Panc1 (cell line): ENCODE data around the gene RGS3. TPM values are rescaled to one million over a fixed set of nuclear protein-coding genes. Genes with fewer than 3 reads are reported as not detected.

Experiments used
- ATAC-seq: fragments of 200-7000 bp; cut with Tn5 transposase; 2 replicates; pipeline ENCODE4 v1.9.1; 2020; ENCODE audit warnings: mild to moderate bottlenecking, moderate library complexity
- BruUV-seq: library from RNA; stranded (reverse); fragments of 400-500 nt; replicated peaks from 2 replicates; lab custom pipeline; 2021; lab: Mats Ljungman, UMichigan
- CTCF ChIA-PET: fragments of 300-600 bp; sonication (Branson Sonifier 250); formaldehyde crosslinking; loops from one replicate; lab custom pipeline; 2022; ENCODE audit warnings: antibody characterized with exemption; lab: Charles Lee
- POLR2A ChIA-PET: fragments of 300-600 bp; sonication (Branson Sonifier 250); formaldehyde crosslinking; loops from one replicate; lab custom pipeline; 2022; ENCODE audit warnings: antibody characterized with exemption; lab: Charles Lee
- DNase-seq: peaks from one replicate; pipeline ENCODE4 v3.0.0-alpha.2; 2010; ENCODE audit warnings: low read depth, low spot score
- H3K27ac ChIP-seq: 2 replicates; pipeline ENCODE4 v1.5.1; 2011; ENCODE audit warnings: mild to moderate bottlenecking, low read length, inconsistent platforms
- H3K27me3 ChIP-seq: fragments of 200-500 bp; sonication (Bioruptor generic); 2 replicates; pipeline ENCODE4 v1.6.0; 2014; ENCODE audit warnings: low read length, inconsistent platforms; ENCODE audit not compliant: control insufficient read depth, insufficient read depth
- H3K36me3 ChIP-seq: fragments of 200-500 bp; sonication (Bioruptor generic); 2 replicates; pipeline ENCODE4 v1.5.1; 2014; ENCODE audit warnings: inconsistent platforms, mild to moderate bottlenecking, low read length, moderate library complexity; ENCODE audit not compliant: control insufficient read depth, insufficient read depth
- H3K4me1 ChIP-seq: 2 replicates; pipeline ENCODE4 v1.5.1; 2011; ENCODE audit warnings: inconsistent platforms, mild to moderate bottlenecking, low read length, moderate library complexity; ENCODE audit not compliant: control insufficient read depth, insufficient read depth
- H3K4me3 ChIP-seq, 2 experiments: 2 replicates each; pipeline ENCODE4 v1.5.1; 2011 to 2012; ENCODE audit warnings: low read depth in 2 of 2, low read length in 2 of 2, mild to moderate bottlenecking in 2 of 2, inconsistent platforms in 1 of 2, moderate library complexity in 1 of 2
- H3K9me3 ChIP-seq: fragments of 200-500 bp; sonication (Bioruptor generic); 2 replicates; pipeline ENCODE4 v1.5.1; 2014; ENCODE audit warnings: low read depth, mild to moderate bottlenecking, inconsistent platforms, low read length, moderate library complexity; ENCODE audit not compliant: control insufficient read depth, insufficient read depth
- CTCF ChIP-seq: fragments of 450-650 bp; IDR thresholded peaks from 2 replicates; pipeline ENCODE4 v1.5.1; 2017; ENCODE audit warnings: mild to moderate bottlenecking
- POLR2AphosphoS5 ChIP-seq: IDR thresholded peaks from 2 replicates; pipeline ENCODE4 v1.6.1; 2012; ENCODE audit warnings: mild to moderate bottlenecking, low read depth, low read length, moderate library complexity
- REST ChIP-seq, 2 experiments: IDR thresholded peaks; 2 replicates each; pipeline ENCODE4 v1.6.1; 2011 to 2012; ENCODE audit warnings: low read depth in 2 of 2, control low read depth in 1 of 2, low read length in 1 of 2, mild to moderate bottlenecking in 1 of 2, moderate library complexity in 1 of 2; ENCODE audit not compliant: insufficient read depth in 1 of 2
- SIN3A ChIP-seq: IDR thresholded peaks from 2 replicates; pipeline ENCODE4 v1.6.1; 2012; ENCODE audit warnings: low read depth, mild to moderate bottlenecking, low read length, moderate library complexity, borderline replicate concordance; ENCODE audit not compliant: insufficient read depth
- TCF7L2 ChIP-seq: IDR thresholded peaks from 2 replicates; pipeline ENCODE4 v1.6.1; 2011; ENCODE audit warnings: mild to moderate bottlenecking, low read depth, low read length, inconsistent platforms
- in situ Hi-C: cut with HindIII; loops from 2 replicates; pipeline ENCODE4 v1.10.0; 2016; ENCODE audit warnings: low sequenced_read_pairs, low pct_unique_long_range_greater_than_20kb
- intact Hi-C: fragments of 100-400 bp; cut with micrococcal nuclease; formaldehyde crosslinking; loops from one replicate; pipeline ENCODE4 v1.10.0; 2022; ENCODE audit not compliant: unreplicated experiment
- total RNA-seq: library from RNA; stranded (reverse); gene quantifications from one replicate; pipeline ENCODE4 v1.2.1, GENCODE V29; 2021; ENCODE audit not compliant: unreplicated experiment

RGS3 gene
- total RNA-seq, 1 experiment from 2014 or later = 15.1 TPM

- H3K9me3 ChIP-seq = no peaks in the 10 kb centered on the region
- H3K4me3 ChIP-seq = no peak overlapping the region
- in situ Hi-C loops (no loop called here), intact Hi-C loops (no loop called here)
- ChIA-PET CTCF (no interaction called here), POLR2A (no interaction called here)
- no TSS peak for BruUV-seq
- peaks cover 16% of the 10 kb centered on the region for H3K4me1 ChIP-seq
- no peak overlapping the region for H3K27ac ChIP-seq
- TF ChIP-seq POLR2AphosphoS5 = no peak
- TF ChIP-seq TCF7L2 = no peak
- TF ChIP-seq SIN3A = no peak
- TF ChIP-seq REST (IDR thresholded peaks at IDR 0.05; ENCODE audit: insufficient read depth in 1 of 2, low read depth in 2 of 2, low read length in 1 of 2) = no peak
- TF ChIP-seq CTCF = no peak
- DNase-seq (no peak), ATAC-seq (no peak)
- no peaks in the 10 kb centered on the region for H3K36me3 ChIP-seq
- H3K27me3 ChIP-seq = no peaks in the 10 kb centered on the region
Measured at GRCh38 chr9:113616116-113616515, 152.6 kb downstream of the RGS3 start.

- no peak overlapping the region for H3K4me3 ChIP-seq
- H3K4me1 ChIP-seq = peaks cover 16% of the 10 kb centered on the region
- no peak overlapping the region for H3K27ac ChIP-seq
- H3K9me3 ChIP-seq = no peaks in the 10 kb centered on the region
- intact Hi-C loops = no loop called here
- ATAC-seq = no peak
- CTCF ChIA-PET = no interaction called here
- TF ChIP-seq TCF7L2 (no peak), CTCF (no peak), SIN3A (no peak), REST (IDR thresholded peaks at IDR 0.05; ENCODE audit: insufficient read depth in 1 of 2, low read depth in 2 of 2, low read length in 1 of 2) (no peak), POLR2AphosphoS5 (no peak)
- BruUV-seq = no TSS peak
- no peaks in the 10 kb centered on the region for H3K27me3 ChIP-seq
- POLR2A ChIA-PET = no interaction called here
- in situ Hi-C loops = no loop called here
- DNase-seq = no peak
- no peaks in the 10 kb centered on the region for H3K36me3 ChIP-seq
Measured at GRCh38 chr9:113616621-113617496, 153.3 kb downstream of the RGS3 start.
